ENCODE measurements around the gene USP48. TPM values are rescaled to one million over a fixed set of nuclear protein-coding genes. Genes with fewer than 3 reads are reported as not detected.

The USP48 gene
- total RNA-seq, 4 donors from 2014 or later, result 55.2 to 80.9 (median 61.6) TPM

DNA sequence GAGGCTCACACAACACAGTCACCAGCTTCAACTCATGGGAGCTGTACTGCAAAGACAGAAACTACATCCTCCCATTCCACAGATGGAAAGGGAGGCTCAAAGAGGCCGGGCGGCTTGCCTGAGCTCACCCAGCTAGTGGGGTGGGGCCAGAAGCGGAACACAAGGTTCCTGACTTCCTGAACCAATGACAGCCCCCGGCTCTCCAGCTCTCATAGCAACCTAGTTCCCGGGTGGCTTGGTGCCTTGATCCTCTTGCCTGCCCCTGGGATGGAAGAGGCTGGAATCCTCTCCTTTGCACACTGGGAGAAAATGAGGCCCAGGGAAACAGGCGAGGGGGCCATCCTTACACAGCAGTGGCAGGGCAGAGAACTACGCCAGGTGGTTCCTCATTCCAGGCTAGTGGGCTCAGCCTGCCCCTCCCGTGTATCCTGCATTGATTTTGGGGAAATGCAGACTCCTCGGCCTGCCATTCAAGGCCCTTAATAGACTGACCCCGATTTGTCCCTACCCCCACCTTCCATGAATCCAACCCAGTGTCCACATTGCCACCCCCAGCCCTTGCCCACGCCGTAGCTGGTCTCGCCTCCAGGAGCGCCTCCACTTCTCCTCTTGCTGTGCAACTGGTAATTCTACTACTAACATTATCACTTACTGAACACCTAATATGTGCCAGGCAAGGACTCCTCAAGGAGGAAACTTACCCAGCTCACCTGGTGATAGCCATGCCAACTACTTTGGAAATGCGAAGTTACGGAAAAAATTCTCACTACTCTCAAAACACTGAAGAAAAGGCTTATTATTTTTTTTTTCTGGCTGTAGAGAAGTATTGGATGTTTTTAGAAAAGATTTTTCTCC lies 118.8 kb downstream of the USP48 start:
- TF ChIP-seq, protein P1, sequence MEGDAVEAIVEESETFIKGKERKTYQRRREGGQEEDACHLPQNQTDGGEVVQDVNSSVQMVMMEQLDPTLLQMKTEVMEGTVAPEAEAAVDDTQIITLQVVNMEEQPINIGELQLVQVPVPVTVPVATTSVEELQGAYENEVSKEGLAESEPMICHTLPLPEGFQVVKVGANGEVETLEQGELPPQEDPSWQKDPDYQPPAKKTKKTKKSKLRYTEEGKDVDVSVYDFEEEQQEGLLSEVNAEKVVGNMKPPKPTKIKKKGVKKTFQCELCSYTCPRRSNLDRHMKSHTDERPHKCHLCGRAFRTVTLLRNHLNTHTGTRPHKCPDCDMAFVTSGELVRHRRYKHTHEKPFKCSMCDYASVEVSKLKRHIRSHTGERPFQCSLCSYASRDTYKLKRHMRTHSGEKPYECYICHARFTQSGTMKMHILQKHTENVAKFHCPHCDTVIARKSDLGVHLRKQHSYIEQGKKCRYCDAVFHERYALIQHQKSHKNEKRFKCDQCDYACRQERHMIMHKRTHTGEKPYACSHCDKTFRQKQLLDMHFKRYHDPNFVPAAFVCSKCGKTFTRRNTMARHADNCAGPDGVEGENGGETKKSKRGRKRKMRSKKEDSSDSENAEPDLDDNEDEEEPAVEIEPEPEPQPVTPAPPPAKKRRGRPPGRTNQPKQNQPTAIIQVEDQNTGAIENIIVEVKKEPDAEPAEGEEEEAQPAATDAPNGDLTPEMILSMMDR (IDR thresholded peaks at IDR 0.05; ENCODE audit: low read depth), result no peak

DNA sequence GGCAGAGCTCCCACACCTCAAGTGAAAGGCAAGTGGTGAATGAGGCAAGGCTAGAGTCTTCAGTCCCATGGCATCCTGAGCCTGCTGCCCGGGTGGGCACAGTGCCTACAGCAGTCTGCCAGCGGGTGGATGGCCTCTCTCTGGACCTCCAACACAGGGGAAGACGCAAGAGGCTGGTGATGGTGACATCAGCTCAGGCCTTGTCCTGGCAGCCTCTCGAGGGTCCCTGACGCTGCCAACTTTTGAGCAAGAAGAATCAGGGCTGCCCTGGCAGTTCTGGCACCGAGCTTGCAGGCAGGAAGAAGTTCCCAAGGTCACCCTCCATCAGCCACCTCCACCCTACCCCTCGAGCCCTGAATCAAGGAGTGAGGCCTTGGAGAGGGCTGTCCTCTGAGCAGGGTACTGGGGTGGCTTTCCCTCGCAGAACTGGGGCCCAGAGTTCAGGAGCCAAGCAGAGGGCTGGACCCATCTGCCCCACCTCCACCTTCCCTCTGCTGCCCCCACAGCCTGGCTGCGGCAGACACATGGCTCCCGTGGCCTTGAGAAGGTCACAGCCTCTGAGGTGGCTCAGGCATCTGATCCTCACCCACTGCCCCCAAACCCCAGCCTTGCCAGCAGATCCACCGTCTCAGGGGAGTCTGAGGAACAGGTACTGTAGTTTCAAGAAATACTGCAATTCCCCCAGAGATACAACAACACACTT lies 119.5 kb downstream of the USP48 start:
- TF ChIP-seq, protein P1 (IDR thresholded peaks at IDR 0.05; ENCODE audit: low read depth), result no peak

DNA sequence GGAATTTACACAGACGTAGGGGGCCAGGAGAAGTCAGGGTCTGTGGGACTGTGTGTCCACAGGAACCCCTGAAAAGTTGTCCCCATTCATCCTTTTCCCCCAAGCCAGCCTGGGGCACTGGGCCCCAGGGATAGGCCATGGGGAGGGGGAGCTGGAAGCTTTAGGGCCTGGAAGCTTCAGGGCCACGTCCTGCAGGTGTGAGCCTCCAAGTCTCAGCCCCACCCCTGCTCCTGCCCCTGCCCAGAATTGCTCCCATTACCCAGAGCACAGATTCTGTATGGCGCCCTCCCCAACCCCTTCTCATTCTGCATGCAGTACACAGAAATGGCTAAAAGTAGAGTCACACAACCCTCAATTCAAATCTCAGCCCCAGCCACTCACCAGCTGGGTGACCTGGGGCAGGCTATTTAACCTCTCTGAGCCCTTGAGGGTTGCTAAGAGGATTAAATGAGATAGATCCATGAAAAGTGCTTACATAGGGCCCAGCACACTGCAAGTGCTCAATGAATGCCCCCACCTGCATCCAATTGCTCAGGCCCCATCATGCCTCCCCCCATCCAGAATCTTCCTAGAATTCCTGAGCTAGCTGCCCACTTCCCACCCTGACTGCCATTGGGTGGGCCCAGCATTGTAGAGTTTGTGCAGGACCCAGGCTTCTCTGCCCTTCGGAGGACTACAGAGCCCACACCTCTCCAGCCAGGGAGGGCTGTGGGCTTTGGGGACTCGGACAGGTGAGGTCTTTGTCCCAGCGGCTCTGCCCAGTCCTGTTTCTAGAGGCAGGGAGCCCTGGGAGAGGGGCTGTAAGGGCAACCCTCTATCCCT lies 120.3 kb downstream of the USP48 start:
- TF ChIP-seq, protein P1 (IDR thresholded peaks at IDR 0.05; ENCODE audit: low read depth), result no peak

DNA sequence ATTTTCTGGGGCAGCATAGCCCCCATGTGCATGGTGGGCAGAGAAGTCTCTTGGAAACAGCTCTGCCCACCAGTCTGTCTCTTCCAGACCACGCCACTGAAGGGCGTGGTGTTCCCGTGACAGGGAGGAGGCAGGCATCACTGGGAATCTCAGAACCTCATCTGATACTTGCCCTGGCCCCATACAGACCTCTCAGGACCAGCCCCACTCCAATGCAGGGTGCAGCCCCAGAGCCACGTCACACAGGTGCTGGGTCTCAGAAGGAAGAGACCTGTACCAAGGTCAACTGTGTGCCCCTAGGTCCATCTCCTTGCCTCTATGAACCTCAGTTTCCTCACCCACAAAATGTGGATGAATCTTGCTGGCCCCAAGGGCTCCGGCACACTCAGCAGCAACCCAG lies 121.1 kb downstream of the USP48 start:
- TF ChIP-seq, protein P1 (IDR thresholded peaks at IDR 0.05; ENCODE audit: low read depth), result no peak

DNA sequence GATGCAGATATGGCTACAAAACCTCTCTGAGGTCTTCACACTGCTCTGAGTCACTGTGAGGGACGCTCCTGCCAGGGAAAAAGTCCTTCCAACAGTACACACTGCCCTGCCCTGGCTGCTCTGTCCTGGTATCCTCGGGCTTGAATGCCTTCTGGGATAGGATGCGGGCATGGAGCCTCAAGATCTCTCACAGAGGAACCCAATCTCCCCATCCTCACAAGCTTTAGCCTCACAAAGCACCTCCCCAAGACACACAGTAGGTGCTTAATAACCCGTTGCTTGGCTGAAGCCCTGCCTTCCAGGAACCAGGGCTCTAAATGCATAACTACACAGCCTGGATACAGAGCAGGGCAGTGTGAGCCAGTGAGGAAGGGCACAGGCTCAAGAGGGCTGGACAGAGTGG lies 123.0 kb downstream of the USP48 start:
- TF ChIP-seq, protein P1 (IDR thresholded peaks at IDR 0.05; ENCODE audit: low read depth), result no peak

DNA sequence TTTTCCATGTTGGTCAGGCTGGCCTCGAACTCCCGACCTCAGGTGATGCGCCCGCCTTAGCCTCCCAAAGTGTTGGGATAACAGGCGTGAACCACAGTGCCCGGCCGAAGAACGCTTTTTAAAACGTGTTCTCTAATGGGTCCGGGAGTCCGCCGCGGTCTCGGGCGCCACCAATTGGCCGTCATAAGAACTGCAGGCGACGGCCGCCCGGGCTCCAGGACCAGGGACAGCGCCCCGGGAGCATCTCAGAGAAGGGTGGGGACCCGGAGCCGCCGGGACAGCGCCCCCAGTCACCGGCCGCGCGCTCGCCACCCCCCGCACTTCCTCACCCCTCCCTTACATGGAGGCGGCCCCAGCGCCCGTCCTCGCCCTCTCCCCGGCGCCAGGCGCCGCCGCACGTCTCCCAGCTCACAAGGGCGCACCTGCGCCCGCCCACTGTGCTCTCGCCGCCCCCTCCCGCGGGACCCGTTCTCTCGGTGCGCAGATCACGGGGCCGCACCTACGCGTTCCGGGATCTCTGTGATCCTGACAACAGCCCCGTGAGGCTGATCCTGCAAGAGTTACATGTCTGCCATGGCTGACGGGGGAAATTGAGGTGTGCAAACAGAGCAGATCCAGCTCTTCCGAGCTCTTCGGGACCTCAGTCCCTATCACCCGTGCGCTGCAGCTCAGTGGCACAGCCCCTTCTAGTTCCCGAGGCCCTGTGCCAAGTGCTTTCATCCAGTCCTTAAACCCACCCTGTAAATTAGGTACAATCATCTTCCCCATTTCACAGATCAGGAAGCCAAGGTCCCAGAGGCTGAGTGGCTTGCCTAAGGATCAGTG lies 123.6 kb downstream of the USP48 start:
- TF ChIP-seq, protein P1 (IDR thresholded peaks at IDR 0.05; ENCODE audit: low read depth), result no peak
